Choroid plexus epithelial cell (primary cell): ENCODE results near the gene VPS9D1.
A peak's percentile ranks its signal among the peaks of the same experiment; 100 is the strongest.

Experiments used
- DNase-seq: peaks from one replicate; pipeline ENCODE4 v3.0.0-alpha.2; 2010; ENCODE audit warnings: low read depth
- H3K4me3 ChIP-seq: 2 replicates; pipeline ENCODE4 v1.5.1; 2011; ENCODE audit warnings: low read depth, mild to moderate bottlenecking, control low read depth, low read length, moderate library complexity
- TF ChIP-seq, protein P1 (sequence below): conservative IDR thresholded peaks from 2 replicates; pipeline ENCODE4 v1.5.1; 2011; ENCODE audit warnings: low read depth, mild to moderate bottlenecking, control low read depth, inconsistent platforms, low read length, moderate library complexity

The VPS9D1 gene

GRCh38 chr16:89716916-89717687 lies 3.6 kb downstream of the VPS9D1 start:
- TF ChIP-seq, protein P1, sequence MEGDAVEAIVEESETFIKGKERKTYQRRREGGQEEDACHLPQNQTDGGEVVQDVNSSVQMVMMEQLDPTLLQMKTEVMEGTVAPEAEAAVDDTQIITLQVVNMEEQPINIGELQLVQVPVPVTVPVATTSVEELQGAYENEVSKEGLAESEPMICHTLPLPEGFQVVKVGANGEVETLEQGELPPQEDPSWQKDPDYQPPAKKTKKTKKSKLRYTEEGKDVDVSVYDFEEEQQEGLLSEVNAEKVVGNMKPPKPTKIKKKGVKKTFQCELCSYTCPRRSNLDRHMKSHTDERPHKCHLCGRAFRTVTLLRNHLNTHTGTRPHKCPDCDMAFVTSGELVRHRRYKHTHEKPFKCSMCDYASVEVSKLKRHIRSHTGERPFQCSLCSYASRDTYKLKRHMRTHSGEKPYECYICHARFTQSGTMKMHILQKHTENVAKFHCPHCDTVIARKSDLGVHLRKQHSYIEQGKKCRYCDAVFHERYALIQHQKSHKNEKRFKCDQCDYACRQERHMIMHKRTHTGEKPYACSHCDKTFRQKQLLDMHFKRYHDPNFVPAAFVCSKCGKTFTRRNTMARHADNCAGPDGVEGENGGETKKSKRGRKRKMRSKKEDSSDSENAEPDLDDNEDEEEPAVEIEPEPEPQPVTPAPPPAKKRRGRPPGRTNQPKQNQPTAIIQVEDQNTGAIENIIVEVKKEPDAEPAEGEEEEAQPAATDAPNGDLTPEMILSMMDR: no peak
- DNase-seq: no peak
- no peak overlapping the region for H3K4me3 ChIP-seq

DNA sequence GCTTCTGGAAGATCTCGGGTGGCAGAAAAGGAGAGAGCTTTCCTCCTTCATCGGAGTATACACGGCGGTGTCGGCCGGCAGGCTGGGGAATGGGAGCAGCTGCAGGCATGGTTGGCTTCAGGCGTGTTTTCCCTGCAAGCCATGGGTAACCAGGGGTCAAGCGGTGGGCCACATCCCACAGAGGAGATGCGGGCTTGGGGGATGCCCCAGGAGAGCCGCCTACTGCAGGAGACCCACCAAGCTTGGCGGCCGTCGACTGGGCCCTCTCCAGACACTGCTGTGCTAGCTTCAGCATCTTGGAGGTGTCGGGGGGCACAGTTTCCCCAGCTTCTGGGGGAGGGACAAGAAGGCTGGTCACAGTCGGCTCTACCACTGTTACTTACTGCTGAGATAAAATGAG lies 4.2 kb downstream of the VPS9D1 start:
- H3K4me3 ChIP-seq: no peak overlapping the region
- TF ChIP-seq, protein P1: no peak
- DNase-seq: no peak

- peak; percentile 48 for DNase-seq
- peak overlapping the region; percentile 68 for H3K4me3 ChIP-seq
- TF ChIP-seq, protein P1: no peak
These were observed 8.4 kb downstream of the VPS9D1 start for GRCh38 chr16:89712274-89712781.

DNA sequence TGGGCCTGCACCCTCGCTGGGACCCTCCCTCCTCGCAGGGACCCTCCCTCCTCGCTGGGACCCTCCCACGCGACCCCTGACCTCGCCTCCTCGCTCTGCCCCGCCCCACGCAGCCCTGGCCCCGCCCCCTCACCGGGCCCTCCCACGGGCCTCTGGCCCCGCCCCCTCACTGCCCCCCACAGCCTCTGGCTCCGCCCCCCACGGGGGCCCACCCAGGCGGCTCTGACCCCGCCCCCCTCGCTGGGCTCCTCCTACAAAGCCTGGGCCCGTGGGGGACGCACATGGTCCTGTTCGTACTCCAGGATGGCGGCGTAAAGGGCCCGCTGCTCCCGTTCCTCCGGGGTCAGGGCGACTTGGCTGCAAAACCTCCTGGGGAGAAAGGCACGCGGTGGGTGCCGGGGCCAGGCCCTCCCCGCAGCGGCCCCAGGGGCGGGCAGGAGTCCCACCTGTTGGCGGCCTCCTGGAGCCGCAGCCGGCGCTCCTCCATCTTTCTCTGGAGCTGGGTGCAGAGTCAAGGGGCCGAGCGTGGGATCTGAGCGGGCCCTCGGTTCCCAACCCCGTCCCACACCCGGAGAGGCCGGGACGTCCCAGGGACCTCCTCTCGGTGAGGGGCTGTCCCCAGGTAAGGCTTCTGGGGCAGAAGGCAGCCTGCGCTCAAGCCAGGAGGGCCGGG lies 9.0 kb downstream of the VPS9D1 start:
- peak overlapping the region; percentile 68 for H3K4me3 ChIP-seq
- TF ChIP-seq, protein P1: no peak
- DNase-seq: peak; percentile 67

GRCh38 chr16:89710709-89711564 lies 9.8 kb downstream of the VPS9D1 start:
- DNase-seq: no peak
- TF ChIP-seq, protein P1: no peak
- H3K4me3 ChIP-seq: no peak overlapping the region

DNA sequence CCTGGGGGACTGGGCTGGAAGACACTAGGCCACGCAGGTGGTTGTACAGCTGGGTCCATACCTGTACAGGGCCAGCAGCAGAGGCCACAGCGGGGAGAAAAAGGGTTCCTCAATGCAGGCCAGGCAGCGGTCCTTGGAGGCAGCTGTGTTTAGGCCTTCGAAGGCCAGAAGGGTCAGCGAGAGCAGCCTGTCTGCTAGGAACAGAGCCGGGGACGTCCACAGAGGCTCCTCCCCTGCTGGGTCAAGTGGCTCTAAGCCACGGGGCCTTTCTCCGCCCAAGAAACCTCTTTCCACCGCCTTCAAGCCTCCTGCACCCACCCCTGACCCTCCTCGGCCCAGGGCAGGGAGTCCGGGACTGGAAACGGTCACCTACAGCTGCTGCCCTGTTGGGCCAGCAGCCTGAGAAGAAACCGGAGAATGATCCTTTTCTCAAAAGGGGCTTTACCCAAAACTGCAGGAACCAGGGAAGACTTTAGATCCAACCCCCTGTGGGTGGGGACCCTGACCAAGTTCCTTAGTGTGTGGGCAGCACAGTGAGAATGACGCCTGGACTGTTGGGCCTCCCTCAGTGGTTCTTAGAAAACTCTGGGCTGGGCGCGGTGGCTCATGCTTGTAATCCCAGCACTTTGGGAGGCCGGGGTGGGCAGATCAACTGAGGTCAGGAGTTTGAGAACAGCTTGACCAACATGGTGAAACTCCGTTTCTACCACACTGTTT lies 10.8 kb downstream of the VPS9D1 start:
- TF ChIP-seq, protein P1: no peak
- no peak overlapping the region for H3K4me3 ChIP-seq
- no peak for DNase-seq
